Activated naive CD8-positive, alpha-beta T cell (primary cell): ENCODE results near the gene SPEG.

Source experiments
- H3K27ac Mint-ChIP-seq: one replicate; pipeline ENCODE4 v1.8.0; 2021; ENCODE audit warnings: mixed read lengths
- H3K27me3 Mint-ChIP-seq: one replicate; pipeline ENCODE4 v1.8.0; 2021; ENCODE audit warnings: mixed read lengths
- H3K36me3 Mint-ChIP-seq: one replicate; pipeline ENCODE4 v1.8.0; 2021; ENCODE audit warnings: mixed read lengths
- H3K4me1 Mint-ChIP-seq: one replicate; pipeline ENCODE4 v1.8.0; 2021; ENCODE audit warnings: low read depth, mixed read lengths
- H3K4me3 Mint-ChIP-seq: one replicate; pipeline ENCODE4 v1.8.0; 2021; ENCODE audit warnings: mild to moderate bottlenecking, mixed read lengths
- H3K9me3 Mint-ChIP-seq: one replicate; pipeline ENCODE4 v1.8.0; 2021; ENCODE audit warnings: low read depth, mixed read lengths

SPEG gene

GRCh38 chr2:219477815-219478214 is 43.2 kb downstream of the SPEG start:
- Mint-ChIP-seq H3K4me1 (peaks cover 3% of the 10 kb centered on the region), H3K4me3 (no peak overlapping the region), H3K9me3 (no peaks in the 10 kb centered on the region), H3K27ac (no peak overlapping the region), H3K27me3 (peaks cover 1% of the 10 kb centered on the region), H3K36me3 (peaks cover 10% of the 10 kb centered on the region)

GRCh38 chr2:219478916-219479315 is 44.3 kb downstream of the SPEG start:
- no peak overlapping the region for H3K4me3 Mint-ChIP-seq
- H3K4me1 Mint-ChIP-seq = peaks cover 5% of the 10 kb centered on the region
- no peak overlapping the region for H3K27ac Mint-ChIP-seq
- peaks cover 8% of the 10 kb centered on the region for H3K36me3 Mint-ChIP-seq
- peaks cover 3% of the 10 kb centered on the region for H3K27me3 Mint-ChIP-seq
- H3K9me3 Mint-ChIP-seq = no peaks in the 10 kb centered on the region

- Mint-ChIP-seq H3K27ac (no peak overlapping the region), H3K9me3 (no peaks in the 10 kb centered on the region), H3K27me3 (peaks cover 4% of the 10 kb centered on the region), H3K4me1 (peaks cover 9% of the 10 kb centered on the region), H3K36me3 (peaks cover 8% of the 10 kb centered on the region), H3K4me3 (no peak overlapping the region)
These were observed 45.4 kb downstream of the SPEG start for GRCh38 chr2:219480004-219480403.

GRCh38 chr2:219482674-219483405 is 48.2 kb downstream of the SPEG start:
- peaks cover 8% of the 10 kb centered on the region for H3K36me3 Mint-ChIP-seq
- no peak overlapping the region for H3K27ac Mint-ChIP-seq
- H3K4me1 Mint-ChIP-seq = peaks cover 5% of the 10 kb centered on the region
- no peaks in the 10 kb centered on the region for H3K9me3 Mint-ChIP-seq
- H3K27me3 Mint-ChIP-seq = peaks cover 15% of the 10 kb centered on the region
- no peak overlapping the region for H3K4me3 Mint-ChIP-seq

DNA sequence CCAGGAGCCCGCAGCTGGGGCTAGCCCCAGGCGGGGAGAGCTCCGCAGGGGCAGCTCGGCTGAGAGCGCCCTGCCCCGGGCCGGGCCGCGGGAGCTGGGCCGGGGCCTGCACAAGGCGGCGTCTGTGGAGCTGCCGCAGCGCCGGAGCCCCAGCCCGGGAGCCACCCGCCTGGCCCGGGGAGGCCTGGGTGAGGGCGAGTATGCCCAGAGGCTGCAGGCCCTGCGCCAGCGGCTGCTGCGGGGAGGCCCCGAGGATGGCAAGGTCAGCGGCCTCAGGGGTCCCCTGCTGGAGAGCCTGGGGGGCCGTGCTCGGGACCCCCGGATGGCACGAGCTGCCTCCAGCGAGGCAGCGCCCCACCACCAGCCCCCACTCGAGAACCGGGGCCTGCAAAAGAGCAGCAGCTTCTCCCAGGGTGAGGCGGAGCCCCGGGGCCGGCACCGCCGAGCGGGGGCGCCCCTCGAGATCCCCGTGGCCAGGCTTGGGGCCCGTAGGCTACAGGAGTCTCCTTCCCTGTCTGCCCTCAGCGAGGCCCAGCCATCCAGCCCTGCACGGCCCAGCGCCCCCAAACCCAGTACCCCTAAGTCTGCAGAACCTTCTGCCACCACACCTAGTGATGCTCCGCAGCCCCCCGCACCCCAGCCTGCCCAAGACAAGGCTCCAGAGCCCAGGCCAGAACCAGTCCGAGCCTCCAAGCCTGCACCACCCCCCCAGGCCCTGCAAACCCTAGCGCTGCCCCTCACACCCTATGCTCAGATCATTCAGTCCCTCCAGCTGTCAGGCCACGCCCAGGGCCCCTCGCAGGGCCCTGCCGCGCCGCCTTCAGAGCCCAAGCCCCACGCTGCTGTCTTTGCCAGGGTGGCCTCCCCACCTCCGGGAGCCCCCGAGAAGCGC is 49.1 kb downstream of the SPEG start:
- H3K27me3 Mint-ChIP-seq = peaks cover 15% of the 10 kb centered on the region

GRCh38 chr2:219484343-219485200 is 49.9 kb downstream of the SPEG start:
- H3K27ac Mint-ChIP-seq = no peak overlapping the region
- H3K4me3 Mint-ChIP-seq = peak overlapping the region; percentile 72
- peaks cover 15% of the 10 kb centered on the region for H3K27me3 Mint-ChIP-seq

More for the DNA sequence above, 49.1 kb downstream of the SPEG start:
- H3K4me1 Mint-ChIP-seq = peaks cover 5% of the 10 kb centered on the region
- no peaks in the 10 kb centered on the region for H3K9me3 Mint-ChIP-seq
- peaks cover 8% of the 10 kb centered on the region for H3K36me3 Mint-ChIP-seq
- no peak overlapping the region for H3K27ac Mint-ChIP-seq
- peak overlapping the region; percentile 72 for H3K4me3 Mint-ChIP-seq

GRCh38 chr2:219485201-219485580 is 50.5 kb downstream of the SPEG start:
- peaks cover 5% of the 10 kb centered on the region for H3K4me1 Mint-ChIP-seq
- peaks cover 15% of the 10 kb centered on the region for H3K27me3 Mint-ChIP-seq
- no peaks in the 10 kb centered on the region for H3K9me3 Mint-ChIP-seq
- peaks cover 6% of the 10 kb centered on the region for H3K36me3 Mint-ChIP-seq
- H3K4me3 Mint-ChIP-seq = peak overlapping the region; percentile 46
- no peak overlapping the region for H3K27ac Mint-ChIP-seq

More at GRCh38 chr2:219484343-219485200, 49.9 kb downstream of the SPEG start:
- H3K4me1 Mint-ChIP-seq = peaks cover 5% of the 10 kb centered on the region
- no peaks in the 10 kb centered on the region for H3K9me3 Mint-ChIP-seq
- H3K36me3 Mint-ChIP-seq = peaks cover 6% of the 10 kb centered on the region

GRCh38 chr2:219486380-219486959 is 51.8 kb downstream of the SPEG start:
- no peaks in the 10 kb centered on the region for H3K9me3 Mint-ChIP-seq
- peaks cover 1% of the 10 kb centered on the region for H3K36me3 Mint-ChIP-seq
- H3K4me3 Mint-ChIP-seq = no peak overlapping the region
- peaks cover 5% of the 10 kb centered on the region for H3K4me1 Mint-ChIP-seq
- H3K27me3 Mint-ChIP-seq = peaks cover 15% of the 10 kb centered on the region
- H3K27ac Mint-ChIP-seq = no peak overlapping the region

DNA sequence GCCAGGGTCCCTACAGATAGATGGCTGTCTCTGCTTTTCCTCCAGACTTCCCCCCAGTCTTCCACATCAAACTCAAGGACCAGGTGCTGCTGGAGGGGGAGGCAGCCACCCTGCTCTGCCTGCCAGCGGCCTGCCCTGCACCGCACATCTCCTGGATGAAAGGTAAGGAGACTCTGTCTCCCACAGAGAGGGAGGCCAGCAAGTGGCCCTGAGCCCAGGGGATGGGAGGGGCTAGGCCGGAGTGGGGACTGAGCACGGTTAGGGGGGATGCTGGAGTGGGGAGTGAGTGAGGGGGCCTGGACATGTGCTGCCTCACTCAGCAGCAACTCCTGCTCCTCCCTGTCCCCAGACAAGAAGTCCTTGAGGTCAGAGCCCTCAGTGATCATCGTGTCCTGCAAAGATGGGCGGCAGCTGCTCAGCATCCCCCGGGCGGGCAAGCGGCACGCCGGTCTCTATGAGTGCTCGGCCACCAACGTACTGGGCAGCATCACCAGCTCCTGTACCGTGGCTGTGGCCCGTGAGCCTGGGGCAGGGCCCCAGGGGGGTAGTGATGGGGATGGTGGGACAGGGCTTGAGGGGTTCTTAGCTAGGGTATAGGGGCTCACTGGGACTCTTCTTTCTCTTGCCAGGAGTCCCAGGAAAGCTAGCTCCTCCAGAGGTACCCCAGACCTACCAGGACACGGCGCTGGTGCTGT is 53.7 kb downstream of the SPEG start:
- Mint-ChIP-seq H3K36me3 (no peaks in the 10 kb centered on the region), H3K27me3 (peaks cover 16% of the 10 kb centered on the region)

GRCh38 chr2:219488844-219489194 is 54.2 kb downstream of the SPEG start:
- H3K27ac Mint-ChIP-seq = no peak overlapping the region
- peaks cover 16% of the 10 kb centered on the region for H3K27me3 Mint-ChIP-seq
- no peaks in the 10 kb centered on the region for H3K36me3 Mint-ChIP-seq
- peaks cover 5% of the 10 kb centered on the region for H3K4me1 Mint-ChIP-seq
- H3K9me3 Mint-ChIP-seq = no peaks in the 10 kb centered on the region
- H3K4me3 Mint-ChIP-seq = no peak overlapping the region

More for the DNA sequence above, 53.7 kb downstream of the SPEG start:
- Mint-ChIP-seq H3K27ac (no peak overlapping the region), H3K9me3 (no peaks in the 10 kb centered on the region), H3K4me1 (peaks cover 5% of the 10 kb centered on the region), H3K4me3 (no peak overlapping the region)

DNA sequence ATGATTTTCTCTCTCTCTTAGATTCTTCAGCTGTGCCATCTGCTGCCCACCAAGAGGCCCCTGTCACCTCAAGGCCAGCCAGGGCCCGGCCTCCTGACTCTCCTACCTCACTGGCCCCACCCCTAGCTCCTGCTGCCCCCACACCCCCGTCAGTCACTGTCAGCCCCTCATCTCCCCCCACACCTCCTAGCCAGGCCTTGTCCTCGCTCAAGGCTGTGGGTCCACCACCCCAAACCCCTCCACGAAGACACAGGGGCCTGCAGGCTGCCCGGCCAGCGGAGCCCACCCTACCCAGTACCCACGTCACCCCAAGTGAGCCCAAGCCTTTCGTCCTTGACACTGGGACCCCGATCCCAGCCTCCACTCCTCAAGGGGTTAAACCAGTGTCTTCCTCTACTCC is 54.7 kb downstream of the SPEG start:
- peaks cover 14% of the 10 kb centered on the region for H3K27me3 Mint-ChIP-seq
- H3K4me1 Mint-ChIP-seq = peaks cover under 1% of the 10 kb centered on the region
- H3K4me3 Mint-ChIP-seq = no peak overlapping the region
- H3K36me3 Mint-ChIP-seq = no peaks in the 10 kb centered on the region
- H3K9me3 Mint-ChIP-seq = no peaks in the 10 kb centered on the region
- H3K27ac Mint-ChIP-seq = no peak overlapping the region

DNA sequence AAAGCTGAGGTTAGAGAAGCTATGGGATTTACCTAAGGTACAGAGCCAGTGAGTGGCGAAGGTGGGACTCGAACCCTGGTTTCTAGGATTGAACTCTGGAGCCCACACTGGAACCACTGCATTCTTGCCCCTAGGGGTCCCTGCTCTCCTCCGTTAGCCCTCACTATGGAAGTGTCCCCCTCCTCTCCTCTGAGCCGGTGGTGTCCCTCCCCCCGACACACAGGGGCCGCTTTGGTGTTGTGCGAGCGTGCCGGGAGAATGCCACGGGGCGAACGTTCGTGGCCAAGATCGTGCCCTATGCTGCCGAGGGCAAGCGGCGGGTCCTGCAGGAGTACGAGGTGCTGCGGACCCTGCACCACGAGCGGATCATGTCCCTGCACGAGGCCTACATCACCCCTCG is 55.5 kb downstream of the SPEG start:
- no peak overlapping the region for H3K4me3 Mint-ChIP-seq

GRCh38 chr2:219490600-219491130 is 56.0 kb downstream of the SPEG start:
- Mint-ChIP-seq H3K27ac (no peak overlapping the region), H3K4me1 (no peaks in the 10 kb centered on the region), H3K9me3 (no peaks in the 10 kb centered on the region), H3K36me3 (no peaks in the 10 kb centered on the region), H3K27me3 (peaks cover 17% of the 10 kb centered on the region), H3K4me3 (no peak overlapping the region)

More for the DNA sequence above, 55.5 kb downstream of the SPEG start:
- no peaks in the 10 kb centered on the region for H3K4me1 Mint-ChIP-seq
- H3K27me3 Mint-ChIP-seq = peaks cover 18% of the 10 kb centered on the region
- H3K27ac Mint-ChIP-seq = no peak overlapping the region
- H3K9me3 Mint-ChIP-seq = no peaks in the 10 kb centered on the region
- H3K36me3 Mint-ChIP-seq = no peaks in the 10 kb centered on the region
